ENCODE results near the gene ENKD1. TPM values are rescaled to one million over a fixed set of nuclear protein-coding genes. Genes with fewer than 3 reads are reported as not detected.

ENKD1 gene
- total RNA-seq, 4 donors from 2014 or later, result 14.5 to 21.2 (median 17.5) TPM

DNA sequence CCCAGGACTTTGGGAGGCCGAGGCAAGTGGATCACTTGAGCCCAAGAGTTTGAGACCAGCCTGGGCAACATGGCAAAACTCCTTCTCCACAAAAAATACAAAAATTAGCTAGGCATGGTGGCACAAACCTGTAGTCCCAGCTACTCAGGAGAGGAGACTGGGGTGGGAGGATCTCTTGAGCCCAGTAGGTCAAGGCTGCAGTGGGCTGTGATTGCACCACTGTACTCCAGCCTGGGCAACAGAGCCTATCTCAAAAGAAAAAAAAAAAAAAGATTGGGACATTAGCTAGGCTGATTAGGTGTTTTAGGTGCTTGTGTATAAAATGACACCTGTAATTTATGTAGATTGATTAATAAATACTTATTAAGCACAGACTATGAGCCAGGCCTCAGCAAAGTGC, 42.5 kb upstream of the ENKD1 start:
- intact Hi-C loops (cut with DNase I; ENCODE audit: low total_unique reads), result no loop called here
- no peak overlapping the region for H3K4me3 ChIP-seq (ENCODE audit: low read depth, poor library complexity, severe bottlenecking)
- DNase-seq (ENCODE audit: low spot score in 2 of 2), result no peak
- no peak for TF ChIP-seq POLR2A (IDR thresholded peaks at IDR 0.05)
- TF ChIP-seq, protein P1, sequence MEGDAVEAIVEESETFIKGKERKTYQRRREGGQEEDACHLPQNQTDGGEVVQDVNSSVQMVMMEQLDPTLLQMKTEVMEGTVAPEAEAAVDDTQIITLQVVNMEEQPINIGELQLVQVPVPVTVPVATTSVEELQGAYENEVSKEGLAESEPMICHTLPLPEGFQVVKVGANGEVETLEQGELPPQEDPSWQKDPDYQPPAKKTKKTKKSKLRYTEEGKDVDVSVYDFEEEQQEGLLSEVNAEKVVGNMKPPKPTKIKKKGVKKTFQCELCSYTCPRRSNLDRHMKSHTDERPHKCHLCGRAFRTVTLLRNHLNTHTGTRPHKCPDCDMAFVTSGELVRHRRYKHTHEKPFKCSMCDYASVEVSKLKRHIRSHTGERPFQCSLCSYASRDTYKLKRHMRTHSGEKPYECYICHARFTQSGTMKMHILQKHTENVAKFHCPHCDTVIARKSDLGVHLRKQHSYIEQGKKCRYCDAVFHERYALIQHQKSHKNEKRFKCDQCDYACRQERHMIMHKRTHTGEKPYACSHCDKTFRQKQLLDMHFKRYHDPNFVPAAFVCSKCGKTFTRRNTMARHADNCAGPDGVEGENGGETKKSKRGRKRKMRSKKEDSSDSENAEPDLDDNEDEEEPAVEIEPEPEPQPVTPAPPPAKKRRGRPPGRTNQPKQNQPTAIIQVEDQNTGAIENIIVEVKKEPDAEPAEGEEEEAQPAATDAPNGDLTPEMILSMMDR (IDR thresholded peaks at IDR 0.05), result no peak
- 96 to 97% methylated on average over 1 of the region's 1 CpG for WGBS, 2 donors

DNA sequence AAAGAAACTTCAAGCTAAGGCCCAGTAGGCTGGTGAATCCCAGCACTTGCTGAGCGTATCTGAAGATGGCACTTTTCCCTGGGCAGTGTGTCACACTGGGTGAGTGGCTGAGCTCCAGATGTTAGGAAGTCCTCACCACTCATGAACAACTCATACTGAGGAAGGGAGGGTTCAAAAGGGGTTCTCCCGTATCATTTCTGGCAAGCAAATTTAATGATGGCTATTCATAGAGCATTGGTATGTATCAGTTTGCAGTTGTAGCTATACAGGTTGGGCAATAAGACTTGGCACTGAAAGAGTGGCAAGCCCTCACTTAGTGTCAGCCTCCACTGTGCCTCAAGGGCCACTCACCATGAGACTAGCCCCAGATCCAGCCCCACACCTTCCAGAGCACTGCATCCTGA, 41.8 kb upstream of the ENKD1 start:
- TF ChIP-seq, protein P1 (IDR thresholded peaks at IDR 0.05), result no peak
- DNase-seq (ENCODE audit: low spot score in 2 of 2), result no peak
- intact Hi-C loops (cut with DNase I; ENCODE audit: low total_unique reads), result no loop called here
- H3K4me3 ChIP-seq (ENCODE audit: low read depth, poor library complexity, severe bottlenecking), result no peak overlapping the region
- WGBS, 2 donors, result 30 to 32% methylated on average over 2 of the region's 2 CpGs

DNA sequence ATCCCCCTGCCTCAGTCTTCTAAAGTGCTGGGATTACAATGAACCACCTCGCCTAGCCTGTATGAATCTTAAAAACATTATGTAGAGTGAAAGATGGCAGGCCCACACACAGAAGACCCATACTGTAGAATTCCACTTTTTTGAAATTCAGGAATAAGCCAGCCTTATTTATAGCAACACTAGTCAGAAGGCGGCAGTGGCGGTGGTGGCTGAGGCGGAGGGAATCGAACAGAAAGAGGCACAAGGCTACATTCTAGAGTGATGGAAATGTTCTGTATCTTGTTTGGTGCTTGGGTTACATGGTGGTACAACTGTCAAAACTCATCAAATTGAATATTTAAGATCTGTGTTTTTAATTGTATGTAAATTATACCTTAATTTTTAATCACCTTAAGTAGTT, 41.2 kb upstream of the ENKD1 start:
- DNase-seq (ENCODE audit: low spot score in 2 of 2), result no peak
- 97% methylated on average over 5 of the region's 5 CpGs for WGBS, 2 donors
- no peak overlapping the region for H3K4me3 ChIP-seq (ENCODE audit: low read depth, poor library complexity, severe bottlenecking)
- intact Hi-C loops (cut with DNase I; ENCODE audit: low total_unique reads), result no loop called here
- TF ChIP-seq POLR2A (IDR thresholded peaks at IDR 0.05), result no peak
- TF ChIP-seq, protein P1 (IDR thresholded peaks at IDR 0.05), result no peak

DNA sequence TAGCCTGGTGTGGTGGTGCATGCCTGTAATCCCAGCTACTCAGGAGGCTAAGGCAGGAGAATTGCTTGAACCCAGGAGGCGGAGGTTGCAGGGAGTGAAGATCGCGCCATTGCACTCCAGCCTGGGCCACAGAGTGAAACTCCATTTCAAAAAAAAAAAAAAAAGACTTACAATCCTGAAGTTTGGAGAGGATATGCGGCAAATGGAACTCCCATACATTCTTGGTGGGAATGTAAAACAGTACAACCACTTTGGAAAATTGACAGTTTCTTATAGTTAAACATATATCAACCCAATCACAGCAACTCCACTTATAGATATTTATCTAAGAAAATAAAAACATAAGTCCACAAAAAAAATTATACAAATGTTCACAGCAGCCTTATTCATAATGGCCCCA, 40.7 kb upstream of the ENKD1 start:
- no peak for DNase-seq (ENCODE audit: low spot score in 2 of 2)
- 93 to 97% methylated on average over 4 of the region's 4 CpGs for WGBS, 2 donors
- TF ChIP-seq, protein P1 (IDR thresholded peaks at IDR 0.05), result no peak
- TF ChIP-seq POLR2A (IDR thresholded peaks at IDR 0.05), result no peak
- no peak overlapping the region for H3K4me3 ChIP-seq (ENCODE audit: low read depth, poor library complexity, severe bottlenecking)
- intact Hi-C loops (cut with DNase I; ENCODE audit: low total_unique reads), result no loop called here

DNA sequence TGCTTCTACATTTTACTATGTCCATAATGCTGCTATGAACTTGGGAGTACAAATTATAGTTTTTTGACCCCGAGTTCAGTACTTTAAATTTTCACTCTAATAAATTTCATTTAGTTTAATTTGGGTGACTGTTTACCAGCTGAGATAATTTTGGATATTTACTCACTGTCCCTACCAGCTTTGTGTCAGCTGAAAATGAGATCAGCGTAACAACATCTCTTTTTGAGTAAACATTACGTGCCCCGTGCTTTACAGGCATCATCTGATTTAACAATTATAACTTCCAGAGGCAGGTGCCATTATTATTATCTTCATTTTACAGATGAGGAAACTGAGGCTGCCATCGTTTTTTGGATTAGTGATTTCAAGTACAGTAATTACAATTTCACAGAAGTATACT, 37.6 kb upstream of the ENKD1 start:
- TF ChIP-seq, protein P1 (IDR thresholded peaks at IDR 0.05), result no peak
- TF ChIP-seq POLR2A (IDR thresholded peaks at IDR 0.05), result no peak
- H3K4me3 ChIP-seq (ENCODE audit: low read depth, poor library complexity, severe bottlenecking), result no peak overlapping the region
- 88 to 92% methylated on average over 5 of the region's 5 CpGs for WGBS, 2 donors
- no peak for DNase-seq (ENCODE audit: low spot score in 2 of 2)
- intact Hi-C loops (cut with DNase I; ENCODE audit: low total_unique reads), result no loop called here

DNA sequence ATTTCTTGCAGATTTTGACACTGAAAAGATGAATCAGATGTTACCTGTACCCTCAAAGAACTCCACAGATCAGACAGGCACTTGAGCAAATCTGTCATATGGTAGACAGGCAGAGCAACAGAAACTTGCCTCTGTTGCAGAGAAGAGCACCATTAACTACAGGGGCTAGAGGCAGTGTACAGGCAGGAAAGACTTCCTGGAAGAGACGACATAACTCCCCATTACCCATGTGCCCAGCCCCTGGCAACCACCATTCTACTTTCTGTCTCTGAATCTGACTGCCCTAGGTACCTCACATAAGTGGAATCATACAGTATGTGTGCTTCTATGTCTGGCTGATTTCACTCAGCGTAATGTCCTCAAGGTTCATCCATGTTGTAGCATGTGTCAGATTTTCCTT, 37.1 kb upstream of the ENKD1 start:
- DNase-seq (ENCODE audit: low spot score in 2 of 2), result no peak
- WGBS, 2 donors, result 67 to 72% methylated on average over 2 of the region's 2 CpGs
- intact Hi-C loops (cut with DNase I; ENCODE audit: low total_unique reads), result no loop called here
- H3K4me3 ChIP-seq (ENCODE audit: low read depth, poor library complexity, severe bottlenecking), result no peak overlapping the region
- no peak for TF ChIP-seq POLR2A (IDR thresholded peaks at IDR 0.05)
- TF ChIP-seq, protein P1 (IDR thresholded peaks at IDR 0.05), result no peak

Measured in lower leg skin (tissue), 4 donors.